Naive thymus-derived CD4-positive, alpha-beta T cell (primary cell): ENCODE data around the gene VPS4B. TPM values are rescaled to one million over a fixed set of nuclear protein-coding genes. Genes with fewer than 3 reads are reported as not detected.
A peak's percentile ranks its signal among the peaks of the same experiment; 100 is the strongest.
"Not testable (repeated sequence)": the region's sequence is repeated elsewhere in the genome, so short reads cannot be mapped to it uniquely, and the experiment has no call there.

ENCODE experiments used
- ATAC-seq: fragments of 150-1000 bp; cut with Tn5 transposase; 2 replicates; pipeline ENCODE4 v1.10.0; 2021; ENCODE audit warnings: mild to moderate bottlenecking, moderate library complexity
- CTCF ChIA-PET: fragments of 350-600 bp; sonication (Branson Sonifier 250); formaldehyde crosslinking; loops from one replicate; lab custom pipeline; 2021; ENCODE audit warnings: antibody characterized with exemption; lab: Charles Lee
- POLR2A ChIA-PET: fragments of 350-600 bp; sonication (Branson Sonifier 250); formaldehyde crosslinking; loops from one replicate; lab custom pipeline; 2021; ENCODE audit warnings: antibody characterized with exemption, inconsistent platforms; lab: Charles Lee
- DNase-seq, 9 donors: peaks; one replicate each; pipeline versions ENCODE4 v3.0.0 to v3.0.0-alpha.2; 2020 to 2022; ENCODE audit warnings: mixed read lengths in 1 of 9
- H3K27ac ChIP-seq: one replicate; pipeline ENCODE4 v1.7.0; 2013; ENCODE audit warnings: mild to moderate bottlenecking, low read depth, low read length, moderate library complexity
- H3K27me3 ChIP-seq, 2 donors: one replicate each; pipeline ENCODE4 v1.7.0; 2013; ENCODE audit warnings: low read length in 2 of 2, mild to moderate bottlenecking in 2 of 2, moderate library complexity in 2 of 2; ENCODE audit not compliant: control insufficient read depth in 2 of 2, insufficient read depth in 2 of 2
- H3K36me3 ChIP-seq, 3 experiments: 1 replicate in 2 of 3; 2 replicates in 1 of 3; pipeline ENCODE4 v1.7.0; 2013; ENCODE audit warnings: low read length in 3 of 3, mild to moderate bottlenecking in 3 of 3, moderate library complexity in 1 of 3; ENCODE audit not compliant: insufficient read depth in 3 of 3, control insufficient read depth in 2 of 3
- H3K4me1 ChIP-seq, 2 donors: one replicate each; pipeline ENCODE4 v1.7.0; 2013; ENCODE audit warnings: low read length in 2 of 2, mild to moderate bottlenecking in 2 of 2, moderate library complexity in 1 of 2; ENCODE audit not compliant: control insufficient read depth in 2 of 2, insufficient read depth in 2 of 2
- H3K4me3 ChIP-seq: 2 replicates; pipeline ENCODE4 v1.7.0; 2013; ENCODE audit warnings: mild to moderate bottlenecking, low read length
- H3K9me3 ChIP-seq, 3 experiments: 1 replicate in 2 of 3; 2 replicates in 1 of 3; pipeline ENCODE4 v1.7.0; 2013; ENCODE audit warnings: low read length in 3 of 3; ENCODE audit not compliant: control insufficient read depth in 2 of 3
- H3K27ac Mint-ChIP-seq, 9 donors: one replicate each; pipeline ENCODE4 v1.8.0; 2020 to 2022; ENCODE audit warnings: mixed read lengths in 9 of 9, mild to moderate bottlenecking in 8 of 9, moderate library complexity in 5 of 9, inconsistent platforms in 2 of 9
- H3K27me3 Mint-ChIP-seq, 5 donors: one replicate each; pipeline ENCODE4 v1.8.0; 2021 to 2022; ENCODE audit warnings: mixed read lengths in 5 of 5, mild to moderate bottlenecking in 1 of 5
- H3K36me3 Mint-ChIP-seq, 5 donors: one replicate each; pipeline ENCODE4 v1.8.0; 2020 to 2022; ENCODE audit warnings: mixed read lengths in 5 of 5, mild to moderate bottlenecking in 3 of 5, inconsistent platforms in 1 of 5
- H3K4me1 Mint-ChIP-seq, 7 donors: one replicate each; pipeline ENCODE4 v1.8.0; 2020 to 2022; ENCODE audit warnings: mixed read lengths in 7 of 7, mild to moderate bottlenecking in 3 of 7, inconsistent platforms in 1 of 7
- H3K4me3 Mint-ChIP-seq, 10 donors: one replicate each; pipeline ENCODE4 v1.8.0; 2020 to 2022; ENCODE audit warnings: mild to moderate bottlenecking in 10 of 10, mixed read lengths in 10 of 10, moderate library complexity in 6 of 10, inconsistent platforms in 2 of 10
- H3K9me3 Mint-ChIP-seq, 11 donors: one replicate each; pipeline ENCODE4 v1.8.0; 2020 to 2022; ENCODE audit warnings: mixed read lengths in 11 of 11, mild to moderate bottlenecking in 4 of 11, inconsistent platforms in 1 of 11, moderate library complexity in 1 of 11
- intact Hi-C, 2 donors: fragments of 100-400 bp; cut with micrococcal nuclease; formaldehyde crosslinking; loops; one replicate each; pipeline ENCODE4 v1.15.1; 2023
- polyA plus RNA-seq, 2 donors: library from polyadenylated mRNA; unstranded; fragments of 300-500 nt; fragmentation: Illumina TruSeq; gene quantifications; one replicate each; pipeline ENCODE4 v1.2.3, GENCODE V29; 2021
- total RNA-seq, 6 experiments: library from RNA in 5 of 6; stranded (reverse) in 5 of 6; gene quantifications; 1 replicate in 5 of 6; 2 replicates in 1 of 6; pipeline ENCODE4 v1.2.3 and lab custom pipeline; 2021 to 2026

VPS4B gene
- total and polyA plus RNA-seq, 7 experiments from 2014 or later = 47.4 to 84.6 (median 73.8) TPM

DNA sequence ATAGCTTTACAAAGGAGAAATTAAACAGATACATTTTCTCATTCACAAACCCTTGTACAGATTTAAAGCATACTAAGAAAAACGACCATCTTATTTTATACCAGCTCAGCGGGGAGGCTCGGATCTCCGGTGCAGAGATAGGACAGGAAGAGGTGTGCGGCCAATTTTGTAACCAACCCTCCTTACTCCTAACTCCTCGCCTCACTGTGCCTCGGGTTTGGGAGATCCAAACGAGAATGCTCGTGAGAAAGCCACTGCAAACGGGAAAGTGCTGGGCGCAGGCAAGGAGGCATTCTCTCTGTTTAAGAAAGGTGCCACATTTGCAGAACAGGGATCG, 56.4 kb downstream of the VPS4B start:
- intact Hi-C loops = loop anchor here (2.0 to 10.0 kb wide), 10 partner anchors 21 to 1471 kb away; partner anchors contain the start of genes BCL2 (in 1 of the 2), PHLPP1 (in 1 of the 2), RNF152 (in 1 of the 2) and SERPINB8 (in 1 of the 2)
- no peaks in the 10 kb centered on the region for H3K27me3 ChIP-seq
- no peaks in the 10 kb centered on the region for H3K9me3 ChIP-seq
- peak overlapping the region; percentile 62 to 92 (median 88) for H3K27ac Mint-ChIP-seq
- DNase-seq (peak in 1 of 9 donors; percentile 9), ATAC-seq (no peak)
- peaks cover 6 to 29% of the 10 kb centered on the region in 2 donors for H3K4me1 ChIP-seq
- H3K36me3 Mint-ChIP-seq = peaks cover 5 to 42% (median 10%) of the 10 kb centered on the region in 5 donors
- peak overlapping the region; percentile 85 to 99 (median 94) for H3K4me3 Mint-ChIP-seq
- H3K4me1 Mint-ChIP-seq = peaks cover 32 to 56% (median 41%) of the 10 kb centered on the region in 7 donors
- H3K4me3 ChIP-seq = peak overlapping the region; percentile 92
- ChIA-PET POLR2A (interaction anchor here (1.0 to 4.2 kb wide), 4 partner anchors 35 to 841 kb away, joined by 4 to 19 read pairs (median 6); partner anchors contain the start of gene VPS4B), CTCF (interaction anchor here (0.8 to 1.0 kb wide), 2 partner anchors 26 to 234 kb away, joined by 3 read pairs; no protein-coding TSS in a partner anchor)
- H3K27ac ChIP-seq = peak overlapping the region; percentile 77
- H3K27me3 Mint-ChIP-seq = no peaks in the 10 kb centered on the region
- peaks cover 0 to 20% (median 2%) of the 10 kb centered on the region in 11 donors for H3K9me3 Mint-ChIP-seq
- peaks cover 0 to 13% (median 0%) of the 10 kb centered on the region in 3 experiments for H3K36me3 ChIP-seq

DNA sequence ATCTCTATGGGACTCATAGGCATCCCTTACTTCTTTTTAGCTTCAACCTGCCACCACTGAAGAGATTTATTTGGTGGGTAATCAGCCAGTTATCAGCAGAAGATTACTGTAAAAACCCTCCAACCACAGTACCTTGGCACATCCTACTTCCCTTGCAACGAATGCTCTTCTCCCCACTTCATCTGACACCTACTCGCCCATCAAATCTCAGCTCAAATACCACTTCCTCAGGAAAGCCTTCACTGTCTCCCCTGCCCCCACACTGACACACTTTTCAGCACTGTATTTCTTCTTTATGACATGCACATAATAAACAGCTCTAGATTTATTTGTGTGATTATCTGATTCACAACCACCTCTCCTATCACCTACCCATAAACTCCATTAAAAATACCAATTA, 58.3 kb downstream of the VPS4B start:
- peaks cover 0 to 18% (median 0%) of the 10 kb centered on the region in 3 experiments for H3K36me3 ChIP-seq
- H3K9me3 Mint-ChIP-seq = peaks cover 0 to 11% (median 1%) of the 10 kb centered on the region in 11 donors
- ATAC-seq (peak; percentile 15), DNase-seq (peak in 7 of 9 donors; percentile 18 to 46 (median 43))
- no peak overlapping the region for H3K27ac ChIP-seq
- H3K4me3 Mint-ChIP-seq = peak overlapping the region in 8 of 10 donors; percentile 0 to 29 (median 2)
- intact Hi-C loops = loop anchor here in 1 of 2 donors (10.0 kb wide), 1 partner anchor 1469 kb away; the partner anchor contains the start of gene RNF152
- POLR2A ChIA-PET = interaction anchor here (0.6 to 4.2 kb wide), 3 partner anchors 58 to 203 kb away, joined by 4 to 19 read pairs (median 4); partner anchors contain the start of gene VPS4B
- peaks cover 31 to 47% (median 36%) of the 10 kb centered on the region in 7 donors for H3K4me1 Mint-ChIP-seq
- H3K4me1 ChIP-seq = peaks cover 6 to 29% of the 10 kb centered on the region in 2 donors
- peak overlapping the region in 6 of 9 donors; percentile 3 to 50 (median 10) for H3K27ac Mint-ChIP-seq
- no peak overlapping the region for H3K4me3 ChIP-seq
- H3K27me3 ChIP-seq = no peaks in the 10 kb centered on the region
- CTCF ChIA-PET = interaction anchor here (0.9 kb wide), 1 partner anchor 75 kb away, joined by 3 read pairs; no protein-coding TSS in a partner anchor
- H3K36me3 Mint-ChIP-seq = peaks cover 5 to 29% (median 13%) of the 10 kb centered on the region in 5 donors
- H3K9me3 ChIP-seq = no peaks in the 10 kb centered on the region
- no peaks in the 10 kb centered on the region for H3K27me3 Mint-ChIP-seq

DNA sequence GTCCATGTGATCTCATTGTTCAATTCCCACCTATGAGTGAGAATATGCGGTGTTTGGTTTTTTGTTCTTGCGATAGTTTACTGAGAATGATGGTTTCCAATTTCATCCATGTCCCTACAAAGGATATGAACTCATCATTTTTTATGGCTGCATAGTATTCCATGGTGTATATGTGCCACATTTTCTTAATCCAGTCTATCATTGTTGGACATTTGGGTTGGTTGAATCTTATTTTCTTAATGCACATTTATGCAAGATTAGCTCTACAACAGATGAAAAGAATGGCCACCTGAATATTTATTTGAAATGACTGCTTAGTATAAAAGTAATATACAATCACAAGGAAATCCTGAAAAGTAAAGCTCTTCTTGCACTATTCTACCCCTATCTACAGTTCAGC, 58.9 kb downstream of the VPS4B start:
- POLR2A ChIA-PET = interaction anchor here (0.6 to 4.2 kb wide), 3 partner anchors 59 to 649 kb away, joined by 3 to 19 read pairs (median 4); partner anchors contain the start of genes PHLPP1 and VPS4B
- H3K9me3 Mint-ChIP-seq, H3K27me3 ChIP-seq, H3K27me3 Mint-ChIP-seq, ATAC-seq, DNase-seq, H3K9me3 ChIP-seq, H3K27ac ChIP-seq, H3K4me3 Mint-ChIP-seq, H3K4me3 ChIP-seq: not testable (repeated sequence)
- Mint-ChIP-seq H3K27ac (peak overlapping the region in 4 of 9 donors; percentile 9 to 50 (median 29)), H3K4me1 (peaks cover 25 to 42% (median 31%) of the 10 kb centered on the region in 7 donors), H3K36me3 (peaks cover 5 to 26% (median 13%) of the 10 kb centered on the region in 5 donors)
- H3K4me1 ChIP-seq = peaks cover 6 to 29% of the 10 kb centered on the region in 2 donors
- intact Hi-C loops = loop anchor here in 1 of 2 donors (10.0 kb wide), 1 partner anchor 1469 kb away; the partner anchor contains the start of gene RNF152
- H3K36me3 ChIP-seq = peaks cover 0 to 18% (median 0%) of the 10 kb centered on the region in 3 experiments
- CTCF ChIA-PET = interaction anchor here (0.8 kb wide), 1 partner anchor 347 kb away, joined by 4 read pairs; no protein-coding TSS in a partner anchor

DNA sequence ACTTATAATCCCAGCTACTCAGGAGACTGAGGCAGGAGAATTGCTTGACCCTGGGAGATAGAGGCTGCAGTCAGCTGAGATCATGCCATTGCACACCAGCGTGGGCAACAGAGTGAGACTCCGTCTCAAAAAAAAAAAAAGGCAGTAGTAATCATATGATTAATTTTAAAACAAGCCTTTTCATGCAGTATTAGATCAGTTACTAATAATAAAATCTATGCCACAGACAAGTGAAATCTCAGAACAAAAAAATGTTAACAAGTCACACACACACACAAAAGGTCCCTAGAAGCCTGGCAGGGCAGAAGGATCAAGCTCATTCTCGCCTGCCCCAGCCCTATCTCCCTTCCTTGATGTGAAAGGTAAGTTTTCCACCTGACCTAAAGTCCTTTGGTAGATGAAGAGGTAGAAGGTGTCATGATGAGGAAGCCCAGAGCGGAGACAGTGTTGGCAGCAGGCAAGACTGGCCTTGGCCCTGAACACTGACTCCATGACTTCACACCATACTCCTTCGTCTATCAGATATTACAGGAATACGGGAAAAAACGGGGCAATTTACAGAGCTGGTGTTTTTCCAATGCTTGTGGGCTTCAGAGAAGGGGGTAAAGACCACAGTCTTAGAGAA, 65.9 kb downstream of the VPS4B start:
- POLR2A ChIA-PET = interaction anchor here (0.6 kb wide), 1 partner anchor 780 kb away, joined by 4 read pairs; no protein-coding TSS in a partner anchor
- ATAC-seq = no peak
- Histone ChIP-seq H3K9me3 (no peaks in the 10 kb centered on the region), H3K27ac (no peak overlapping the region), H3K36me3 (peaks cover 0 to 41% (median 0%) of the 10 kb centered on the region in 3 experiments), H3K27me3 (no peaks in the 10 kb centered on the region), H3K4me3 (no peak overlapping the region), H3K4me1 (no peaks in the 10 kb centered on the region)
- Mint-ChIP-seq H3K27me3 (no peaks in the 10 kb centered on the region), H3K36me3 (peaks cover 12 to 40% (median 22%) of the 10 kb centered on the region in 5 donors), H3K27ac (no peak overlapping the region), H3K9me3 (peaks cover 0 to 2% (median 0%) of the 10 kb centered on the region in 11 donors), H3K4me3 (no peak overlapping the region), H3K4me1 (peaks cover 0 to 2% (median 0%) of the 10 kb centered on the region in 7 donors)
- CTCF ChIA-PET = interaction anchor here (0.6 to 1.3 kb wide), 2 partner anchors 26 to 60 kb away, joined by 3 read pairs; no protein-coding TSS in a partner anchor
- DNase-seq = no peak
- intact Hi-C loops = no loop called here

DNA sequence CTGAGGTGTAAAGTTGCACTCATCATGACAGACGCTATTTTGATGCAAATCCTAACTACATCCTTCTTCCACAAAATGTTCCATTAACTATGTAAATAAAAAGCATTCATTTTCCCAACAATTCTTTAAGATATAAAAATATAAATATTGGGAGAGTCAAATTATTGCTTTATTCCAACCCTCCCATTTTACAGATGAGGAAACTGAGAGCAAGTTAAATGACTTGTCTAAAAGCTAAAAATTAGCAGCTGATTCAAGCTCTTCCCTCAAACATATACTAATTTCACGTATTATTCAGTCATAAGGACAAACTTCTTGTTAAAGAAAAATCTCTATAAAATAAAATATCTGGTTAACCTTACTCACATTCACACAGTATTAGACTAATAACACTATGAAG, 72.0 kb downstream of the VPS4B start:
- peaks cover 6 to 69% (median 15%) of the 10 kb centered on the region in 3 experiments for H3K36me3 ChIP-seq
- POLR2A ChIA-PET = interaction anchor here (1.1 kb wide), 1 partner anchor 73 kb away, joined by 3 read pairs; no protein-coding TSS in a partner anchor

DNA sequence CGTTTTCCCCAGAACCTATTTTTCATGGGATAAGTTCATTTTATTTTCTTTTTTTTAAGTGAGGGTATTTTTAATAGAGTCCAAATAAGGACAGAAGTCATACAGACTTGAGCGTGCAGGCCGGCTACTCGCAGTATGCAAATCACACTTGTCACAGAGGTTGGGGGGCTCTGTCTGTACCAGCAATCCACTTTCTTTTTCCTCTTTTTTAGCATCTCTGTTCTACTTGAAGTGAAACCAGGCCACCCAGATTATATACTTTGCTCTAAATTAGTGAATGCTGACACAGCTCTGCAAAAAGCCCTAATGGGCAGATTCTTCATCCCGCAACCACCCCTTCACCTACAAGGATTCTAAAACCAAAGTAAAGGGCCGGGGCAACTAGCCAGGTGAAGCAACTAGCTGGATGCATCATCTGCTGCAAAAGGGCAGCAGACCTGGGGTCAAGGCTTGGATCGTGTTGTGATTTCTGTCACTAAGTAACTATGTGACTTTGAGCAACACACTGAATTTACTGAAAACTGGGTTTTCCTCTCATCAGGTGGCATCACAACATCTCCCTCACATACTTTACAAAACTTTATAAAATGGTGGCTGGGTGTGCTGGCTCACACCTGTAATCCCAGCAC, 73.7 kb downstream of the VPS4B start:
- Histone ChIP-seq H3K4me1 (no peaks in the 10 kb centered on the region), H3K27ac (no peak overlapping the region), H3K9me3 (no peaks in the 10 kb centered on the region), H3K4me3 (no peak overlapping the region), H3K27me3 (no peaks in the 10 kb centered on the region), H3K36me3 (peaks cover 6 to 69% (median 15%) of the 10 kb centered on the region in 3 experiments)
- intact Hi-C loops = no loop called here
- no peak overlapping the region for H3K4me3 Mint-ChIP-seq
- H3K36me3 Mint-ChIP-seq = peaks cover 17 to 56% (median 33%) of the 10 kb centered on the region in 5 donors
- no peak for ATAC-seq
- peaks cover 0 to 6% (median 0%) of the 10 kb centered on the region in 7 donors for H3K4me1 Mint-ChIP-seq
- POLR2A ChIA-PET = no interaction called here
- no peaks in the 10 kb centered on the region for H3K9me3 Mint-ChIP-seq
- H3K27me3 Mint-ChIP-seq = no peaks in the 10 kb centered on the region
- CTCF ChIA-PET = no interaction called here
- no peak overlapping the region for H3K27ac Mint-ChIP-seq
- no peak for DNase-seq

More for the DNA sequence above, 72.0 kb downstream of the VPS4B start:
- Histone ChIP-seq H3K27me3 (no peaks in the 10 kb centered on the region), H3K27ac (no peak overlapping the region), H3K9me3 (no peaks in the 10 kb centered on the region), H3K4me1 (no peaks in the 10 kb centered on the region), H3K4me3 (no peak overlapping the region)
- H3K9me3 Mint-ChIP-seq = no peaks in the 10 kb centered on the region
- peaks cover 13 to 54% (median 26%) of the 10 kb centered on the region in 5 donors for H3K36me3 Mint-ChIP-seq
- H3K27ac Mint-ChIP-seq = no peak overlapping the region
- no peak overlapping the region for H3K4me3 Mint-ChIP-seq
- ATAC-seq (no peak), DNase-seq (no peak)
- CTCF ChIA-PET = interaction anchor here (1.0 to 1.3 kb wide), 2 partner anchors 9 to 77 kb away, joined by 3 read pairs; no protein-coding TSS in a partner anchor
- H3K4me1 Mint-ChIP-seq = peaks cover 0 to 3% (median 0%) of the 10 kb centered on the region in 7 donors
- no peaks in the 10 kb centered on the region for H3K27me3 Mint-ChIP-seq
- intact Hi-C loops = no loop called here
